WTC11 (cell line): ENCODE data around the gene NFATC3. TPM values are rescaled to one million over a fixed set of nuclear protein-coding genes. Genes with fewer than 3 reads are reported as not detected.

Experiments
- ATAC-seq: fragments of 200-7000 bp; cut with Tn5 transposase; 2 replicates; pipeline ENCODE4 v1.10.0; 2021; ENCODE audit warnings: mild to moderate bottlenecking, moderate library complexity
- CTCF ChIA-PET: fragments of 300-600 bp; sonication (Branson Sonifier 250); formaldehyde crosslinking; loops from one replicate; lab custom pipeline; 2021; ENCODE audit warnings: antibody characterized with exemption; lab: Charles Lee
- POLR2A ChIA-PET: fragments of 350-600 bp; sonication (Branson Sonifier 250); formaldehyde crosslinking; loops from one replicate; lab custom pipeline; 2021; ENCODE audit warnings: antibody characterized with exemption; lab: Charles Lee
- DNase-seq: peaks from one replicate; pipeline ENCODE4 v3.0.0; 2021; ENCODE audit warnings: low spot score
- H3K27ac Mint-ChIP-seq: 2 replicates; pipeline ENCODE4 v1.8.0; 2021; ENCODE audit warnings: mixed read lengths
- H3K27me3 Mint-ChIP-seq: 2 replicates; pipeline ENCODE4 v1.8.0; 2021; ENCODE audit warnings: low read depth, mild to moderate bottlenecking, moderate library complexity, mixed read lengths
- H3K36me3 Mint-ChIP-seq: 2 replicates; pipeline ENCODE4 v1.8.0; 2021; ENCODE audit warnings: mixed read lengths
- H3K4me1 Mint-ChIP-seq: 2 replicates; pipeline ENCODE4 v1.8.0; 2022; ENCODE audit warnings: mixed read lengths
- H3K4me3 Mint-ChIP-seq: 2 replicates; pipeline ENCODE4 v1.8.0; 2021; ENCODE audit warnings: mild to moderate bottlenecking, moderate library complexity, mixed read lengths
- H3K9me3 Mint-ChIP-seq: 2 replicates; pipeline ENCODE4 v1.8.0; 2021; ENCODE audit warnings: mixed read lengths
- AFF4 ChIP-seq: sonication (generic); formaldehyde crosslinking; IDR thresholded peaks from 2 replicates; pipeline ENCODE4 v1.8.1; 2023; ENCODE audit warnings: mild to moderate bottlenecking, missing genetic modification reagents, borderline replicate concordance
- ATF2 ChIP-seq: sonication (generic); formaldehyde crosslinking; IDR thresholded peaks from 2 replicates; pipeline ENCODE4 v1.8.1; 2022; ENCODE audit warnings: low read depth, missing genetic modification reagents, borderline replicate concordance
- ATF6 ChIP-seq: sonication (generic); formaldehyde crosslinking; IDR thresholded peaks from 2 replicates; pipeline ENCODE4 v1.8.1; 2023; ENCODE audit warnings: mild to moderate bottlenecking, missing genetic modification reagents
- CREM ChIP-seq: sonication (generic); formaldehyde crosslinking; IDR thresholded peaks from 2 replicates; pipeline ENCODE4 v1.8.1; 2022; ENCODE audit warnings: mild to moderate bottlenecking, missing genetic modification reagents, moderate library complexity
- CTCF ChIP-seq: fragments of 200-600 bp; IDR thresholded peaks from 2 replicates; pipeline ENCODE4 v1.8.0; 2022; ENCODE audit warnings: antibody characterized with exemption
- ERG ChIP-seq: fragments of 250-450 bp; sonication (Bioruptor Pico); IDR thresholded peaks from 2 replicates; pipeline ENCODE4 v1.8.0; 2021; ENCODE audit warnings: mild to moderate bottlenecking
- GTF2I ChIP-seq: fragments of 250-450 bp; sonication (Bioruptor Pico); conservative IDR thresholded peaks from 2 replicates; pipeline ENCODE4 v1.4.0; 2021; ENCODE audit warnings: mild to moderate bottlenecking
- IRF2 ChIP-seq: sonication (generic); formaldehyde crosslinking; IDR thresholded peaks from 2 replicates; pipeline ENCODE4 v1.8.0; 2022; ENCODE audit warnings: low read depth, missing genetic modification reagents, borderline replicate concordance
- PREB ChIP-seq: sonication (generic); formaldehyde crosslinking; IDR thresholded peaks from 2 replicates; pipeline ENCODE4 v1.8.1; 2022; ENCODE audit warnings: mild to moderate bottlenecking, missing genetic modification reagents, moderate library complexity, borderline replicate concordance
- SMAD4 ChIP-seq: sonication (generic); formaldehyde crosslinking; IDR thresholded peaks from 2 replicates; pipeline ENCODE4 v1.8.0; 2022; ENCODE audit warnings: mild to moderate bottlenecking, missing genetic modification reagents
- STAT6 ChIP-seq: sonication (generic); formaldehyde crosslinking; conservative IDR thresholded peaks from 2 replicates; pipeline ENCODE4 v1.8.1; 2023; ENCODE audit warnings: mild to moderate bottlenecking, low read depth, missing genetic modification reagents, moderate library complexity
- TCF7 ChIP-seq: sonication (generic); formaldehyde crosslinking; IDR thresholded peaks from 2 replicates; pipeline ENCODE4 v1.8.0; 2022; ENCODE audit warnings: mild to moderate bottlenecking, low read depth, missing genetic modification reagents, moderate library complexity
- TEAD1 ChIP-seq: sonication (generic); formaldehyde crosslinking; IDR thresholded peaks from 2 replicates; pipeline ENCODE4 v1.8.0; 2022; ENCODE audit warnings: mild to moderate bottlenecking, missing genetic modification reagents
- ZNF423 ChIP-seq: fragments of 250-450 bp; sonication (Bioruptor Pico); IDR thresholded peaks from 2 replicates; pipeline ENCODE4 v2.1.2; 2022; ENCODE audit warnings: mild to moderate bottlenecking, moderate library complexity
- ZNF532 ChIP-seq: fragments of 250-450 bp; sonication (Bioruptor Pico); IDR thresholded peaks from 2 replicates; pipeline ENCODE4 v1.9.0; 2021; ENCODE audit warnings: mild to moderate bottlenecking, borderline replicate concordance
- total RNA-seq: library from RNA; stranded (reverse); gene quantifications from 3 replicates; pipeline ENCODE4 v1.2.3, GENCODE V29; 2021

The NFATC3 gene
- total RNA-seq, 1 experiment from 2014 or later, result 34.6 TPM

- ChIA-PET CTCF (interaction anchor here (0.6 to 4.1 kb wide), 14 partner anchors 10 to 910 kb away, joined by 3 to 58 read pairs (median 6); partner anchors contain the start of genes ESRP2, NFATC3 and SLC7A6), POLR2A (no interaction called here)
- DNase-seq (no peak), ATAC-seq (no peak)
- H3K27me3 Mint-ChIP-seq, result no peaks in the 10 kb centered on the region
- peaks cover 39% of the 10 kb centered on the region for H3K4me1 Mint-ChIP-seq
- no peaks in the 10 kb centered on the region for H3K36me3 Mint-ChIP-seq
- peak overlapping the region; percentile 18; the same call in 1 of the 2 replicates for H3K4me3 Mint-ChIP-seq
- no peaks in the 10 kb centered on the region for H3K9me3 Mint-ChIP-seq
- TF ChIP-seq CREM (CRISPR knock-in tag), result no peak
- TF ChIP-seq CTCF, result peak; percentile 21; the same call in 1 of the 2 replicates
- peak overlapping the region; percentile 34; the same call in 1 of the 2 replicates for H3K27ac Mint-ChIP-seq
Measured at GRCh38 chr16:68094614-68094934, 9.4 kb downstream of the NFATC3 start.

GRCh38 chr16:68096491-68096890, 11.3 kb downstream of the NFATC3 start:
- DNase-seq, result no peak
- Mint-ChIP-seq H3K27me3 (no peaks in the 10 kb centered on the region), H3K9me3 (no peaks in the 10 kb centered on the region), H3K27ac (no peak overlapping the region), H3K4me3 (no peak overlapping the region), H3K4me1 (peaks cover 32% of the 10 kb centered on the region), H3K36me3 (no peaks in the 10 kb centered on the region)
- POLR2A ChIA-PET, result no interaction called here
- no peak for ATAC-seq
- TF ChIP-seq AFF4 (CRISPR knock-in tag) (no peak), TCF7 (no peak), TEAD1 (CRISPR knock-in tag) (no peak), IRF2 (CRISPR knock-in tag) (no peak), GTF2I (CRISPR knock-in tag) (no peak), PREB (CRISPR knock-in tag) (no peak), ZNF423 (no peak), SMAD4 (CRISPR knock-in tag) (no peak), ATF6 (no peak), STAT6 (CRISPR knock-in tag) (no peak), ATF2 (CRISPR knock-in tag) (no peak), ERG (CRISPR knock-in tag) (no peak), ZNF532 (CRISPR knock-in tag) (no peak)
- CTCF ChIA-PET, result no interaction called here
